ENCODE measurements around the gene BMF.

The BMF gene

GRCh38 chr15:40103864-40104271 lies 4.8 kb downstream of the BMF start:
- no peak for DNase-seq (ENCODE audit: low read depth in 2 of 2)

GRCh38 chr15:40102897-40103858 lies 5.5 kb downstream of the BMF start:
- no peak for DNase-seq (ENCODE audit: low read depth in 2 of 2)

GRCh38 chr15:40100947-40101905 lies 7.5 kb downstream of the BMF start:
- no peak for DNase-seq (ENCODE audit: low read depth in 2 of 2)

- DNase-seq (ENCODE audit: low read depth in 2 of 2): no peak
These were observed 8.3 kb downstream of the BMF start for GRCh38 chr15:40100123-40100946.

- peak in 1 of 2 donors; percentile 68 for DNase-seq (ENCODE audit: low read depth in 2 of 2)
These were observed 10.0 kb downstream of the BMF start for GRCh38 chr15:40098489-40099261.

GRCh38 chr15:40097968-40098476 lies 10.7 kb downstream of the BMF start:
- DNase-seq (ENCODE audit: low read depth in 2 of 2): no peak

- DNase-seq (ENCODE audit: low read depth in 2 of 2): no peak
These were observed 11.3 kb downstream of the BMF start for GRCh38 chr15:40097096-40097967.

- DNase-seq (ENCODE audit: low read depth in 2 of 2): no peak
These were observed 12.4 kb downstream of the BMF start for GRCh38 chr15:40096094-40096891.

GRCh38 chr15:40095371-40096093 lies 13.1 kb downstream of the BMF start:
- DNase-seq (ENCODE audit: low read depth in 2 of 2): no peak

GRCh38 chr15:40094156-40094555 lies 14.5 kb downstream of the BMF start:
- DNase-seq (ENCODE audit: low read depth in 2 of 2): no peak

GRCh38 chr15:40092979-40093869 lies 15.5 kb downstream of the BMF start:
- no peak for DNase-seq (ENCODE audit: low read depth in 2 of 2)

- no peak for DNase-seq (ENCODE audit: low read depth in 2 of 2)
These were observed 16.3 kb downstream of the BMF start for GRCh38 chr15:40092256-40092978.

- DNase-seq (ENCODE audit: low read depth in 2 of 2): no peak
These were observed 16.8 kb downstream of the BMF start for GRCh38 chr15:40091861-40092255.

GRCh38 chr15:40090774-40091455 lies 17.8 kb downstream of the BMF start:
- DNase-seq (ENCODE audit: low read depth in 2 of 2): no peak

GRCh38 chr15:40088929-40089755 lies 19.5 kb downstream of the BMF start:
- no peak for DNase-seq (ENCODE audit: low read depth in 2 of 2)
